ENCODE measurements around the gene CABP5. TPM values are rescaled to one million over a fixed set of nuclear protein-coding genes. Genes with fewer than 3 reads are reported as not detected.
"Not testable (repeated sequence)": the region's sequence is repeated elsewhere in the genome, so short reads cannot be mapped to it uniquely, and the experiment has no call there.

The CABP5 gene
- total RNA-seq, 1 experiment from 2014 or later, result not detected

GRCh38 chr19:48090281-48090802 lies 46.5 kb upstream of the CABP5 start:
- Histone ChIP-seq H3K79me1 (ENCODE audit: insufficient read depth, low read depth, low read length, poor library complexity, severe bottlenecking) (no peaks in the 10 kb centered on the region), H3K14ac (ENCODE audit: insufficient read depth, low read length) (no peak overlapping the region), H4K8ac (replicated peaks; ENCODE audit: insufficient read length, low read depth, low read length) (no peak overlapping the region), H3K79me2 (ENCODE audit: insufficient read depth, low read length) (no peaks in the 10 kb centered on the region), H2AFZ (ENCODE audit: low read length) (no peak overlapping the region), H3T11ph (ENCODE audit: low read length) (no peak overlapping the region), H3K23me2 (ENCODE audit: insufficient read length, low read depth, low read length, poor library complexity, severe bottlenecking) (no peaks in the 10 kb centered on the region), H3K56ac (ENCODE audit: insufficient read length, low read depth, low read length) (no peak overlapping the region), H3K9me3 (ENCODE audit: control insufficient read depth, low read depth, low read length) (no peaks in the 10 kb centered on the region), H2BK120ac (ENCODE audit: low read depth, low read length, poor library complexity, severe bottlenecking) (no peak overlapping the region), H2BK20ac (ENCODE audit: low read depth, low read length, poor library complexity, severe bottlenecking) (no peak overlapping the region), H3K23ac (ENCODE audit: insufficient read length, low read depth, low read length) (no peak overlapping the region), H2BK15ac (ENCODE audit: low read depth, low read length) (no peak overlapping the region), H3K4me1 (ENCODE audit: insufficient read depth, low read length) (no peaks in the 10 kb centered on the region; the same call in 1 of the 2 replicates), H4K91ac (ENCODE audit: insufficient read length, low read depth, low read length) (no peak overlapping the region), H2AK5ac (ENCODE audit: insufficient read length, low read length) (no peak overlapping the region), H3K18ac (ENCODE audit: insufficient read length, low read depth, low read length) (no peak overlapping the region), H3K4ac (ENCODE audit: low read depth, low read length) (no peak overlapping the region), H2BK12ac (ENCODE audit: insufficient read length, low read depth, low read length) (no peak overlapping the region), H2BK5ac (ENCODE audit: insufficient read length, low read length) (no peak overlapping the region), H4K20me1 (ENCODE audit: control insufficient read depth, insufficient read depth, insufficient read length) (no peaks in the 10 kb centered on the region), H3K9ac (ENCODE audit: extremely low read depth, insufficient read length, low read length) (no peak overlapping the region), H3K27ac (ENCODE audit: insufficient read length, low read depth, low read length) (no peak overlapping the region), H4K5ac (ENCODE audit: insufficient read length, low read depth, low read length) (no peak overlapping the region), H3K27me3 (ENCODE audit: insufficient read depth, low read length) (no peaks in the 10 kb centered on the region), H3K4me2 (ENCODE audit: insufficient read depth, insufficient read length, low read length) (no peak overlapping the region)
- no peak for TF ChIP-seq CTCF (conservative IDR thresholded peaks at IDR 0.05)
- no peaks in the 10 kb centered on the region; a peak in 1 of 7 replicates for H3K36me3 Mint-ChIP-seq (ENCODE audit: insufficient read depth in 1 of 3, low read depth in 3 of 3)
- whole genome bisulfite sequencing (ENCODE audit: extremely low coverage, insufficient read length, low lambda C conversion rate), result no CpG with 5 or more reads among the region's 5 CpGs
- no peak overlapping the region for H3K27ac Mint-ChIP-seq
- H3K4me1 Mint-ChIP-seq, result peaks cover 14 to 16% of the 10 kb centered on the region in 2 experiments
- H3K4me3 Mint-ChIP-seq, result no peak overlapping the region
- H3K9me3 Mint-ChIP-seq, result 0 out of 5 replicates have a peak, but pooled peaks cover 0 to 2% of the 10 kb centered on the region in 2 experiments
- DNase-seq, result no peak
- peaks cover 14% of the 10 kb centered on the region for H3K27me3 Mint-ChIP-seq (ENCODE audit: low read depth)

GRCh38 chr19:48088991-48089390 lies 45.1 kb upstream of the CABP5 start:
- not testable (repeated sequence) for DNase-seq; H3K79me2 ChIP-seq (ENCODE audit: insufficient read depth, low read length); H2AFZ ChIP-seq (ENCODE audit: low read length); H3K4me3 Mint-ChIP-seq; H3K27me3 ChIP-seq (ENCODE audit: insufficient read depth, low read length); H3K23ac ChIP-seq (ENCODE audit: insufficient read length, low read depth, low read length); H4K5ac ChIP-seq (ENCODE audit: insufficient read length, low read depth, low read length); H2BK12ac ChIP-seq (ENCODE audit: insufficient read length, low read depth, low read length); H3K23me2 ChIP-seq (ENCODE audit: insufficient read length, low read depth, low read length, poor library complexity, severe bottlenecking); H3K14ac ChIP-seq (ENCODE audit: insufficient read depth, low read length); H3K9ac ChIP-seq (ENCODE audit: extremely low read depth, insufficient read length, low read length); H3K18ac ChIP-seq (ENCODE audit: insufficient read length, low read depth, low read length); H2BK5ac ChIP-seq (ENCODE audit: insufficient read length, low read length); H3K79me1 ChIP-seq (ENCODE audit: insufficient read depth, low read depth, low read length, poor library complexity, severe bottlenecking); H3K27ac ChIP-seq (ENCODE audit: insufficient read length, low read depth, low read length); H3T11ph ChIP-seq (ENCODE audit: low read length); H3K56ac ChIP-seq (ENCODE audit: insufficient read length, low read depth, low read length); H3K36me3 Mint-ChIP-seq (ENCODE audit: insufficient read depth in 1 of 3, low read depth in 3 of 3); H3K27ac Mint-ChIP-seq; H2BK20ac ChIP-seq (ENCODE audit: low read depth, low read length, poor library complexity, severe bottlenecking); H3K9me3 ChIP-seq (ENCODE audit: control insufficient read depth, low read depth, low read length); H3K4me1 ChIP-seq (ENCODE audit: insufficient read depth, low read length); H4K20me1 ChIP-seq (ENCODE audit: control insufficient read depth, insufficient read depth, insufficient read length); H3K9me3 Mint-ChIP-seq; H2BK15ac ChIP-seq (ENCODE audit: low read depth, low read length); H3K27me3 Mint-ChIP-seq (ENCODE audit: low read depth); H4K91ac ChIP-seq (ENCODE audit: insufficient read length, low read depth, low read length); H3K4ac ChIP-seq (ENCODE audit: low read depth, low read length); H2AK5ac ChIP-seq (ENCODE audit: insufficient read length, low read length); H3K4me2 ChIP-seq (ENCODE audit: insufficient read depth, insufficient read length, low read length); H4K8ac ChIP-seq (replicated peaks; ENCODE audit: insufficient read length, low read depth, low read length); H2BK120ac ChIP-seq (ENCODE audit: low read depth, low read length, poor library complexity, severe bottlenecking)
- no CpG with 5 or more reads among the region's 6 CpGs for WGBS (ENCODE audit: extremely low coverage, insufficient read length, low lambda C conversion rate)
- H3K4me1 Mint-ChIP-seq, result peaks cover 12 to 16% of the 10 kb centered on the region in 2 experiments
